Measurements from ENCODE around the gene TAGLN.
A peak's percentile ranks its signal among the peaks of the same experiment; 100 is the strongest.

The TAGLN gene

DNA sequence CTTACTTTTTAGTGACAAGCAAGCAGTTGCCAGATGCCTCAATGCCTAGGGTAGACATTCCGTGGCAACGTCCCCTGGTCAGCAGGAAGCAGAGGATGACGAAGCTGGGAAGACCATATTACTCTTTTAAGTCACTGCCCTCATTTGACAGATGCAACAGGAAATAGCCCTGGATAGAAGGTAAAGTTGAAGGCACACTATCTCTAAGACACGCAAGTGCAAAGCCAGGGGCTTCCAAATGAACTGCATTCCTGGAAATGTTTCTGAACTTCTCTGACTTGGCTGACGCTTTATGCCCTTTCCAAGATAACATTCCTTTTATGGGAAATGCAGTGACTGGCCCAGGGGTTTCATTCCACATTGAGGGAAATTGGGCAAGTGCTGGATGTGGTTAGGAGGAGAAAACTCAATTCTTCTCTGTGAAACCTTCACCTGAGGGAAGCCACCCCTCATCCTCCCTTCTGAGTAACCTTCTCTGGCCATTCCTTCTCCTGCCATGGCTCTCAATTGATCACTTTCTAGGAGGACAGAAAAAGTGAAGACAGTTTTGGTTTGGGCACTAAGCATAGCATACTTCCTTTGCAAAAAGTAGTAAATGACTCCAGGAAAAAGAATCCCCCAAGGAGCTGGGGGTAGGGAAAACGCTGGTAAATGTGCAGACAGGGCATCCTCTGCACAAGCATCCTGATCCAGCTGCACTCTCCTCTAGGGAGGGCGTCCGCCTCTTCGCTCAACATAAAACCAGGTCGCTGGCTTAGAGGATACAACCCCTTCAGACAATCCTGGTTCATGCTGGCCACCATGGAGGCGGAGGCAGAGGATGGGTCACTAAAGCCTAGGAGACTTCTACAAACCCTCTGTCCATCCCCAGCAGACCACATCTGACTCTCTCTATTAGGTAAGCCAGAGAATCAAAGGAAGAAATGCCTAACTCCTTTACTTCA, 18.2 kb downstream of the TAGLN start:
- peak; percentile 25 for DNase-seq

- DNase-seq = peak; percentile 55
These were observed 19.2 kb downstream of the TAGLN start for GRCh38 chr11:117218133-117218915.

- peak; percentile 9 for DNase-seq
These were observed 19.8 kb downstream of the TAGLN start for GRCh38 chr11:117219001-117219400.

- DNase-seq = peak; percentile 12
These were observed 20.3 kb downstream of the TAGLN start for GRCh38 chr11:117219455-117219854.

GRCh38 chr11:117219995-117220394, 20.8 kb downstream of the TAGLN start:
- DNase-seq = no peak

GRCh38 chr11:117220568-117220967, 21.4 kb downstream of the TAGLN start:
- peak; percentile 86 for DNase-seq

DNA sequence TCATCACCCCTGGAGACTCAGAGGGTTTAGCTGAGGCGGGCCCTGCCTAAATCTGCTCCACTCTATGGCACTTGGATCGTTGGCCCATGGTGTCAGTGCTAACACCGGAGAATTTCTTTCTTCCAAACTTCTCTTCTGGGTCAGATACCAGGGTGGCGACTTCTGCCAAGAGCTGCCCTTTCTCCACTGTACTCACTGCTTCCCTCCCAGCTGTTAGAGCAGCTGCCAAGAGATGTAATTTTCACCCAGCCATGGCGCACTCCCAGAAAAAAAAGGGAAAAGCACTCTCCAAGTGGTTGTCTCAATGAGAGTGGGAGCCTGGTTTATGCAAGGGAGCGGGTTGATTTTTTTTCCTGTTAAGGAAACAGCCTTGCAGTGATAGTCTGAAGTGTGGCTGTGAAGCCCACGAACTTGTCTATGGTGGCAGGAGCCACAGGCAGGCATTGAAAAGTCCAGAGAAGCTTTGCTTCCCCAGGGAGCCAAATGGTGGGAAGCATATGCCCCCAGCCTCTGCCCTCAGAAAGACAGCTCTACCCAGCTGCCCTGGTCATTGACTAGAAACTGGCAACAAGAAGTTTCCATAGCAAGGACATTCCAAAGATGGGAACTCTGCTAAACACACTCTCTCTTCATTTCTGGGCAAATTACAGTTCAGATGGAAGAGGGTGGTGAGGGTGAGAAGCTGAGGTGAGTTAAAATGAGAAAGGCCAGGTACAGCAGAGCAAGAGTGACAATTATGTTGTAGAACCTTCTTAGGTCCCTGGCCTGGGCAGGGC, 22.0 kb downstream of the TAGLN start:
- peak; percentile 85 for DNase-seq

DNA sequence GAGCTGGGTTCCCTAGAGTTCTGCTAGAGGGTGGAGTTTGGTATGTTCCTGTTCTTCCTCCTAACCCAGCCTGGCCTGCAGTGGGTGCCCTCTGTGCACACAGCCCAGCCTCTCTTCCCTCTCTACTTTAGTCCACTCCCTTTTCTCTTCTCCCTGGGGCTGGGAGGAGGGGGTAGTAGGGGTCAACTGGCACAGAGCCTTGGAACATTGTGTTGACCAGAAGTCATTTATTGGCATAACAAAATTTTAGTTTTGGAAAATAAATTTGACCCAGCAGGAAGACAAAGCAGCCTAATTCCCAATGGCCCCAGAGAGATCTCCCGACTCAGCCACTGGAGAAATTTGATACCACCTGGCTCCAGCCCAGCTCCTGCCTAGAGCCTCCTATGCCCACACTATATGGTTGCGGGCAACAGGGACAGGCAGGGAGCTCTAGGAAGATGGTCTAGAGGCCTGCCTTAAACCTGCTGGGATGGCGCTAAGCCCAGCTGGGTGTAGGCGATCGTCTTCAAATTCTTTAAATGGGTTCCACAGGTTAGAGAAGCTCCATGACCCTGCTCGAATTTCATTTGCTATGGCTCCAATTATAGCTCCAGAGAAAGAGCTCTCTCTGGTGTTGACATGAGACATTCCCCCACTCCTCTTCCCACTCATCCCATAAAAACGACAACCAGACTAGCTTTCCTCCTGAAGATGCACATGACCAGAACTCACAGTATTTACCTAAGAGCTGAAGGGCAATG, 22.8 kb downstream of the TAGLN start:
- DNase-seq = peak; percentile 89

DNA sequence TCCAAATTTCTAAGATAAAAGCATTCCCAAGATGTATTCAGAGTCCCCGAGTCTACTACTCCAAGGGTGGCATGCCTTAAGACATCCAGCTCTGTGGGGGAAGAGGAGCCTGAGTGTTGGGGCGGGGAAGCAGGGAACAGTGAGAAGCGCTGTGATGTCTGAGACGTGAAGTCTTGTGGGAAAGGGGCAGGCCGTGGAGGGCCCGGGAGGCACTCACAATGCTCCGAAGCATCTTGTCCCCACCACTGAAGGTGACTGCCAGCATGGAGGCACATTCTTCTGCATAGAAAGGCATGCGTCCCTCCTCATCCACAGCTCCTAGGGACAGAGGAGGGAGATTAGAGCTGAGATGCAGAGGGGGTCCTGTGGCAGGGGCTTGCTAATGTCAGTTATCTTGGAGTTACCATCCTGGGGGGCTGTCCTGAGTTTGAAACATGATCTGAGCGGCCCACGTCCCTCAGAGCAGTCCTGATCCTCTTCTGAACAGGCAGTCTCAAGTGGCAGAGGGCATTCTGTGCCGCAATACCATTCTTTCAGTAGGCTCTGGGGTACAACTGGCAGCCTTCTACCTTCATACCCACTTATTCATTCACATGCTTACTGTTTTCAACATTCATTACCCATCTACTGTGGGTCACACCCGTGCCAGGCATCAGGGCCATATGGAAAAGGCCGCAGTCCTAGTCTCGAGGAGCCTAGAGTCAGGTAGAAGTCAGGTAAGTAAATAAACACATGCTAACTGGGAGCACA, 24.0 kb downstream of the TAGLN start:
- DNase-seq = no peak

DNA sequence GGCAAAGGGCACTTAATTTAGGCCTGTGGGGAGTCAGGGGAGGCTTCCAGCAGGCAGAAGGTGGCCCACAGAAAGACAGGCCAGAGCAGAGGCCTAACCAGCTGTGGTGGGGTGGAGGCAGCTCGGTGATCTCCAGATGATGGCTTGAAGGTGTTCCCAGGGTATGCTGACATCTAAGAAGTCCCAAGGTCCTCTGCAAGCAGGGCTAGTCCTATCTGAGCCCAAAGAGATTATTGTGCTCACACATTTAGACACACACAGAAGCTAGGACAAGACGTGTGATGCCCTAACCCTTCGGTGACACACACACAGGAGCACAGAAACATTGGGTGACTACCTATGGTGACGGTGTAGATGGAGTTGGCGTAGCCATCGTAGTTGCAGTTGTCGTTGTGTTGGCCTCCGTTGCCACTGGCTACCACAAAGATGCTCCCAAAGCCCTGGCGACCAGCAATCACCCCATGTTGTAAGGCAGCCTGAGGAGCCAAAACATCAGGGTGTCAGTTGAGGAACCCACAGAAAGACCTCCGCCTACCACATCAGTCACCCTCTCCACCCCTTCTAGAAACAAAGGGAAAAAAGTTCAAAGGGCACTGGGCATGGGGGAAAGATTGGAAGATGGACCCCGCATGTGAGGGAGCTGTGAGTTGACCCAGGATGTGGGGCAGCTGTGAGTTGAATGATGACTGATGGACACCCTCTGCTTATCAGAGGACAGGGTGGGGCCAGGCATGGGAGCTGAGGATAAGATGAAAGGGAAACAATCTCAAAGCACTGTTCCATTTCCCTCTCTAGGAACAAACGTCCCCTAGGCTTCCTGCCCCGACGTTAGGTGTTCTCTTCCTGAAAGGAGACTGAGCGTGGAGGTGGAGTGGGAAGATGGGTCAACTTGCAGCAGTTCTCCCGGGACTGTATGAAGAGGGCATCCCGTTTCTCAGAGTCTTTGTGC, 24.8 kb downstream of the TAGLN start:
- no peak for DNase-seq

- DNase-seq = peak; percentile 9
These were observed 26.5 kb downstream of the TAGLN start for GRCh38 chr11:117225553-117226170.

DNA sequence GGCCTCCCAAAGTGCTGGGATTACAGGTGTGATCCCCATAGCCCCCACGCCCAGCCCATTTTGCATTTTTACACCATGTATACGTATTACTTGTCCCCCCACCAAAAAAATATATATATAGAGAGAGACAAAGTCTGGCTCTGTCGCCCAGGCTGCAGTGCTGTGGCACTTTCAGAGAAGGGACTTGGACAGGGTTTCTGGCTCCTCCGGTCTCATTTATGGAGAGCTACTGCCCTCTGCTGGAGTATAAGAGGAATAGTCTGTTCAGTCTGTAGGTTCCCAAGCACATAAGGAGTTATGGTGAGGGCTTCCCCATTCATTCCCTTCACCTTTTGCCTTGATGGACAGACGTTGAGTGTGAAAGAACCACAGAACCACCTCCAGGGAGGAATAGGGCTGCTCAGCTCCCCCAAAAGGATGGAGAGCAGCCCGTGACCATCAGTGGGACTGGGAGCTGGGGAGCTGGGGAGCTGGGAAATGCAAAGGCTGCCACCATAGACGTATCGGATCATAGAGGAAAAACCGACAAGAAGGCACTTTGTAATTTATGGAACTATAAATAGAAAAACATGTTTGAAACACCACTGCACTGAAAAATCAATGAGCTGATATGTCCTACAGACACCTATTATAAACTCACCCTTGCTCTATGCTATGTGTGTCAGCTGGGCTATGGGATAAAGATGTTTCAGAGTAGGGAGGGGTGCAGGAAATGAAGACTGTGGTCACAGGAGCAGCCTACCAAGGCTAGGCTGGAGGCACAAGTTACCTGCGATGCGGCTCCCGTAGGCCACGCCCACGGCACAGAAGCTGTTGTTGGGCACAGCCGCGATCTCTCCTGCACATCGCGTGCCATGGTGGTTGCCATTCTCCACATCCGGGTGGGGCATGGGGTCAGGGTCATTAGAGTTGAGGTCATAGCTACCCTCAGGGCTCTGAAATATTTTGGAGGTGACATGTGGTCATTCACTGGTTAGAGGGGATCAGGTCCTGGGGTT, 27.5 kb downstream of the TAGLN start:
- peak; percentile 59 for DNase-seq

DNA sequence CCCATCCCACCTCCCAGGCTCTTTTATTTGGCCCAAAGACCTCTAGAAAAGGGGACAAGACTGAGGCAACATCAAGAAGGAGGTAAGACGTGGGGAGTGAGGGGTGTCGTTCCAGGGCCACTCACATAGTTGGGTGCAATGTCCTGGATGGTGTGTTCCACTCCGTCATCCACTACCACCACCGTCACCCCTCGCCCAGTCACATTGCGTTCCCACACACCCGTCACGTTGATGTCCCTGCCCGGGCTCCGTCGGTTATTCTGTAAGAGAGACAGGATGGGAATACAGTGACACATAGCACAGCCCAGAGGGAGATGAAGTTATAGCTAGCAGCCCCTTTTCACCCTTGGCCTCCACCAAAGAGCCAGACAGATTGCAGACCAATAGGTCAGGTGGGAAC, 28.9 kb downstream of the TAGLN start:
- DNase-seq = no peak

GRCh38 chr11:117229411-117229810, 30.2 kb downstream of the TAGLN start:
- DNase-seq = peak; percentile 11

DNA sequence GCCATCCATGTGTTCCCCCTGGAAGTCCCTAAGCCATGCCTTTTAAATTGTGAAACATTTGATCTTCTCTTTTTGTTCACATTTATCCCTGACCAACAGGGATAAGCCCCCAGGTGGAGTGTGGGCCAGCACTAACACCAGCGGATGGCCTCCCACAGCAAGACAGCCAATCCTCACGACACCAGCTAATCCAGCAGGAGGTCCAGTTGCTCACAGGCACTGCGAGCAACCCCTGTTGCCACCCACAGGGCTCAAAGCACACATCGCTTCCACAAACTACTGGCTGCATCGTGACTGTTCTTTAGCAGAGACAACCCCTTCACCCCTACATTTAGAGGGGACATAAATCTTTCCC, 30.7 kb downstream of the TAGLN start:
- DNase-seq = no peak

DNA sequence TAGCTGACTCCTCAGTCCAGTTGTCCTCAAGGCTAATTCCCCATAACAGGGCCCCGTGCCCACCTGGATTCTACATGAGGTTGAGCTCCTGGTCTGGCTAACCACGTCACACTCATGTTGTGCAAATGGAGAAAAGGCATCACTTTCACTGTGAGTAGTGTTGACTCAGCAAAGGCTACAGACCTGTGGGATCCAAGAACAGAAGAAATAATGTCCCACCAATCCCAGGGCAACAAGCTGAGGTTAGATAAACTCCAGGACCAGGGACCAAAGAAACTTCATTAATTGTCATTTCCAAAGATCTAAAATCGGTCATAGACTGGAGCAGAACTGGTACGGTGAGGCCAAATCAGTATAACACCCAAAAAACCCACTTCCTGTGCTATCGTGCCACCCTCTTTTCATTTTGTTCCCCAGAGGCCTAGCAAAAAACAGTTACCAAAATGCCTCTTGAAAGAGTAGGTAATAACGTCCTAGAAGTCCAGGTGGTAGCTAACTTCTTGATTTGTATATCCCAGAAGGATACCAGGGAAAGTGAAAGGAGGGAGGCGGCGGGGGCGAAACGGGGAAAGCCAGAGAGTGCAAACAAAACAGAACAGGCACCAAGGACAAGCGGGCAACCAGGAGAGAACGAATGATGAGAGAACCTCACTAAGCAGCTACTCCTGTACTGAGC, 31.3 kb downstream of the TAGLN start:
- DNase-seq = no peak

DNA sequence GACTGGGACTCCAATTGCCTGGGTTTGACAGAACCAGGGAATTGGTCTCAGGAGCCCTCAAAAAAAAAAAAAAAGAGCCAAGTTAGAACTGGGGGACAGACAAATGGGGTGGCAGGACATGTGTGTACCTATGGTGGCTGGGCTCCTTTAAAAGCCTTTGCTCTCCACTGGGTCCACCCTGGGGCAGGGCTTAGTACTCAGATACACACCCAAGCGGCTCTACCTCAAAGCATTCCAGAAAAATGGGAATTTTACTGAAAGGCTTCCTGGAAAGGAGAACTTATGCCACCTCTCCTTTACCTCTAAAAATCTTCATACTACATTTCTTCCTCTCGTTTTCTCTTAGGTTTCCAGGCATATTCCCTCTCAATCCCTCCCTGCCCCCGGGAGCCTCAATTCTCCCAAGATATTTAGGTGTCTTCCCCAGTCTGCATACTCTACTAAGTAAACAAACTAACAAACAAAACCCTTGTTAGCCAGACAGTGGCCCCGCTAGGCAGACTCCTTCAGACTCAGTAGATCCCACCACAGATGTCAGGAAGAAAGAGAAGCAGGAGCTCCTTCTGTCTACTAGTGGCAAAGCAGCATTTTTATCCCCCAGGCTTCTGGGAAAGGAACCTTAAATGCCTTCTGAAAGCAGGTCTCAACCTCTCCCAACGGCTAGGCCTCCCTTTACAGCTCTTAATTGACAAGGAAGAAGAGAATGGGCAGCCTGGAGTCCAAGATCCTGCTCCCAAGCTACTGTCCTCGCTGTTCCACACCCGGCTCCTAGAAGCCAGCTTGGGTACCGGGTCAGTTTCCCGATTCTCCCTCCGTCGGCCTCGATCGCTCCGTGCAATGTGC, 32.0 kb downstream of the TAGLN start:
- DNase-seq = no peak

Measured in right hindlimb (tissue), 1 donor.